HuH-7.5 (cell line): ENCODE data around the gene SMYD3.
"Not testable (repeated sequence)": the region's sequence is repeated elsewhere in the genome, so short reads cannot be mapped to it uniquely, and the experiment has no call there.

Experiments used
- DNase-seq: peaks from one replicate; pipeline ENCODE4 v3.0.0; 2011; ENCODE audit warnings: low spot score

The SMYD3 gene

GRCh38 chr1:246351721-246352120 is 155.4 kb downstream of the SMYD3 start:
- DNase-seq = no peak

GRCh38 chr1:246350745-246351144 is 156.3 kb downstream of the SMYD3 start:
- DNase-seq = no peak

GRCh38 chr1:246343937-246344336 is 163.1 kb downstream of the SMYD3 start:
- DNase-seq = no peak

GRCh38 chr1:246343251-246343650 is 163.8 kb downstream of the SMYD3 start:
- no peak for DNase-seq

GRCh38 chr1:246338546-246338945 is 168.5 kb downstream of the SMYD3 start:
- no peak for DNase-seq

GRCh38 chr1:246338098-246338497 is 169.0 kb downstream of the SMYD3 start:
- no peak for DNase-seq

GRCh38 chr1:246335151-246335550 is 171.9 kb downstream of the SMYD3 start:
- DNase-seq = no peak

GRCh38 chr1:246333855-246334254 is 173.2 kb downstream of the SMYD3 start:
- DNase-seq = no peak

GRCh38 chr1:246332078-246332477 is 175.0 kb downstream of the SMYD3 start:
- no peak for DNase-seq

- no peak for DNase-seq
Measured at GRCh38 chr1:246329900-246330299, 177.2 kb downstream of the SMYD3 start.

GRCh38 chr1:246329292-246329691 is 177.8 kb downstream of the SMYD3 start:
- not testable (repeated sequence) for DNase-seq

GRCh38 chr1:246324711-246325110 is 182.4 kb downstream of the SMYD3 start:
- no peak for DNase-seq

- DNase-seq = not testable (repeated sequence)
Measured at GRCh38 chr1:246324033-246324432, 183.0 kb downstream of the SMYD3 start.

- DNase-seq = no peak
Measured at GRCh38 chr1:246320286-246320685, 186.8 kb downstream of the SMYD3 start.

- no peak for DNase-seq
Measured at GRCh38 chr1:246319083-246319714, 187.9 kb downstream of the SMYD3 start.

- DNase-seq = no peak
Measured at GRCh38 chr1:246318622-246319021, 188.5 kb downstream of the SMYD3 start.

GRCh38 chr1:246318036-246318359 is 189.1 kb downstream of the SMYD3 start:
- DNase-seq = no peak

- no peak for DNase-seq
Measured at GRCh38 chr1:246317332-246318035, 189.6 kb downstream of the SMYD3 start.

- DNase-seq = no peak
Measured at GRCh38 chr1:246311461-246311860, 195.6 kb downstream of the SMYD3 start.

- DNase-seq = no peak
Measured at GRCh38 chr1:246309247-246309884, 197.7 kb downstream of the SMYD3 start.

GRCh38 chr1:246308533-246309075 is 198.5 kb downstream of the SMYD3 start:
- no peak for DNase-seq

GRCh38 chr1:246306415-246307037 is 200.6 kb downstream of the SMYD3 start:
- DNase-seq = no peak
